K562 (cell line): ENCODE measurements around the gene SLC10A3. TPM values are rescaled to one million over a fixed set of nuclear protein-coding genes. Genes with fewer than 3 reads are reported as not detected.

ENCODE experiments used
- CBX5 ChIP-seq: IDR thresholded peaks from 2 replicates; pipeline ENCODE4 v1.6.1; 2014; ENCODE audit warnings: low read depth, borderline replicate concordance
- CEBPG ChIP-seq, 3 experiments: fragments of 200-800 bp in 1 of 3; sonication (Bioruptor generic) in 1 of 3; sonication (generic) in 1 of 3; formaldehyde crosslinking in 1 of 3; IDR thresholded peaks in 2 of 3; conservative IDR thresholded peaks in 1 of 3; 2 replicates each; pipeline versions ENCODE4 v1.6.1 to v1.8.0; 2016 to 2022; ENCODE audit warnings: missing compliant biosample characterization in 2 of 3, missing genetic modification characterization in 2 of 3, mild to moderate bottlenecking in 1 of 3, missing genetic modification reagents in 1 of 3
- CREB3 ChIP-seq: fragments of 450-650 bp; conservative IDR thresholded peaks from 2 replicates; pipeline ENCODE4 v1.6.1; 2016; ENCODE audit warnings: missing genetic modification characterization, low read depth, mild to moderate bottlenecking, missing compliant biosample characterization, moderate library complexity
- DNMT1 ChIP-seq: fragments of 450-650 bp; IDR thresholded peaks from 2 replicates; pipeline ENCODE4 v1.6.1; 2016; ENCODE audit warnings: antibody characterized with exemption, mild to moderate bottlenecking
- KDM5B ChIP-seq: fragments of 200-600 bp; sonication (generic); IDR thresholded peaks from 2 replicates; pipeline ENCODE4 v1.6.1; 2012; ENCODE audit warnings: low read depth, mild to moderate bottlenecking, moderate library complexity, low read length, control low read depth, inconsistent platforms; ENCODE audit not compliant: insufficient replicate concordance
- NFYB ChIP-seq: IDR thresholded peaks from 2 replicates; pipeline ENCODE4 v1.6.1; 2011; ENCODE audit warnings: mild to moderate bottlenecking, moderate library complexity; ENCODE audit not compliant: insufficient read length; ENCODE audit errors: extremely low read depth
- NONO ChIP-seq, 2 experiments: fragments of 200-400 bp in 1 of 2; fragments of 450-650 bp in 1 of 2; formaldehyde crosslinking in 1 of 2; IDR thresholded peaks; 2 replicates each; pipeline ENCODE4 v1.6.1; 2017; ENCODE audit warnings: low read depth in 2 of 2, mild to moderate bottlenecking in 2 of 2, moderate library complexity in 2 of 2, low read length in 1 of 2
- NUFIP1 ChIP-seq: fragments of 450-650 bp; IDR thresholded peaks from 2 replicates; pipeline ENCODE4 v1.6.1; 2018; ENCODE audit not compliant: partially characterized antibody
- TFE3 ChIP-seq: fragments of 450-650 bp; formaldehyde crosslinking; IDR thresholded peaks from 2 replicates; pipeline ENCODE4 v1.4.0; 2020; ENCODE audit warnings: mild to moderate bottlenecking, mixed read lengths
- THRA ChIP-seq: fragments of 450-650 bp; IDR thresholded peaks from 2 replicates; pipeline ENCODE4 v1.6.1; 2017; ENCODE audit warnings: mild to moderate bottlenecking, moderate library complexity
- ZBTB1 ChIP-seq: sonication (generic); formaldehyde crosslinking; IDR thresholded peaks from 2 replicates; pipeline ENCODE4 v1.8.1; 2023; ENCODE audit warnings: missing genetic modification reagents, low read depth, mild to moderate bottlenecking, borderline replicate concordance
- ZBTB12 ChIP-seq: fragments of 250-450 bp; sonication (Bioruptor Pico); IDR thresholded peaks from 2 replicates; pipeline ENCODE4 v1.4.0; 2020
- ZNF707 ChIP-seq: fragments of 250-450 bp; sonication (Bioruptor Pico); conservative IDR thresholded peaks from 2 replicates; pipeline ENCODE4 v1.8.0; 2022; ENCODE audit warnings: inconsistent platforms, mild to moderate bottlenecking, moderate library complexity
- ZSCAN29 ChIP-seq: fragments of 450-650 bp; IDR thresholded peaks from 2 replicates; pipeline ENCODE4 v1.6.1; 2017
- polyA plus RNA-seq, 8 experiments: library from polyadenylated mRNA; depleted of rRNA in 4 of 8; stranded (reverse) in 5 of 8; unstranded in 3 of 8; fragments of >200 nt; fragmentation: Nextera tagmentation in 2 of 8; fragmentation: Illumina TruSeq in 1 of 8; extraction: Ambion mirVana in 2 of 8; extraction: Trizol in 1 of 8; gene quantifications; 2 replicates each; pipeline versions ENCODE4 v1.2.1 to v1.2.3, GENCODE V29; 2011 to 2014; ENCODE audit warnings: inconsistent platforms in 1 of 8, missing spikeins in 1 of 8
- total RNA-seq, 7 experiments: library from RNA; depleted of rRNA in 6 of 7; stranded (reverse); fragments of >200 nt in 6 of 7; fragmentation: Illumina TruSeq in 2 of 7; extraction: Trizol in 2 of 7; gene quantifications; 2 replicates each; pipeline versions ENCODE4 v1.2.1 to v1.2.3, GENCODE V29; 2011 to 2021; ENCODE audit warnings: low replicate concordance in 1 of 7

The SLC10A3 gene
- total and polyA plus RNA-seq, 9 of the 15 experiments (the other 6 are each of a cell fraction or from before 2014, with no cell fraction given): 5.2 to 30.6 (median 16.7) TPM

DNA sequence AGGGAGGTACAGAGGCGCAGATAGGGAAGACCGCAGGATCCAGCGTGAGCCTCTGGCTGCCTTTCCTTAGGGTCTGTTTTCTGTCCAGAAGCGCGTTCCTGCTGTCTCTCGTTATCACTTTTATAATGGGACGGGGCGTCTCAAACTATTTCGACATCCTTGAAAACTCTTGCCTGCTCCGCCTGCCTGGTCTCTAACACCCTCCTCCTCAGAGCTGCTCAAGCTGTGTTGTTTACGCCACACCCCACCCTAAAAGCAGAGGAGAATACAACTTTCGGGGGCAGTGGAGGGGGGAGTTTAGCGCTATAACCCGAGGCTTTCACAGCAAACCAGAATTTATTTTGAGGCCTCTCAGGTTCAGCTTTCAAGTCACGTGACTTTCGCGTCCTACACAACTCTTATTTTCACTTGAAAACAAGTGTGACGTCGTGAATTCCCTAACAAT is 26.2 kb upstream of the SLC10A3 start (continued):
- TF ChIP-seq THRA: no peak
- no peak for TF ChIP-seq NUFIP1
- TF ChIP-seq ZSCAN29: no peak
- no peak for TF ChIP-seq CBX5
- no peak for TF ChIP-seq ZBTB12 (CRISPR knock-in tag)
- TF ChIP-seq NONO (IDR thresholded peaks at IDR 0.05; ENCODE audit: low read depth in 2 of 2, low read length in 1 of 2): no peak
- TF ChIP-seq TFE3 (CRISPR knock-in tag): peak; percentile 95
- TF ChIP-seq NFYB: no peak
- TF ChIP-seq CEBPG (CRISPR knock-in tag; IDR thresholded peaks at IDR 0.05): no peak
- TF ChIP-seq CEBPG (tag; conservative IDR thresholded peaks at IDR 0.05 in 1 of 2, IDR thresholded peaks at IDR 0.05 in 1 of 2): peak in 1 of 2 experiments; percentile 10; a peak in 1 of 4 replicates
- no peak for TF ChIP-seq KDM5B
- no peak for TF ChIP-seq CREB3
- TF ChIP-seq ZBTB1 (CRISPR knock-in tag): no peak
- TF ChIP-seq ZNF707 (CRISPR knock-in tag): no peak
- TF ChIP-seq DNMT1: no peak
